SK-N-MC (cell line): Measurements from ENCODE around the gene STK26.

ENCODE experiments used
- EZH2 ChIP-seq: fragments of 200-600 bp; sonication (generic); IDR thresholded peaks from one replicate; pipeline ENCODE4 v1.6.1; 2017; ENCODE audit warnings: antibody characterized with exemption
- FOXP2 ChIP-seq: optimal IDR thresholded peaks from 2 replicates; pipeline ENCODE3; 2011; ENCODE audit warnings: mild to moderate bottlenecking, moderate library complexity; ENCODE audit not compliant: insufficient read depth; ENCODE audit errors: extremely low read length, control extremely low read depth
- POLR2AphosphoS5 ChIP-seq: IDR thresholded peaks from 2 replicates; pipeline ENCODE4 v1.6.1; 2012; ENCODE audit warnings: mild to moderate bottlenecking, low read depth, low read length, borderline replicate concordance

- TF ChIP-seq EZH2 = no peak
- no peak for TF ChIP-seq POLR2AphosphoS5
- TF ChIP-seq FOXP2 = no peak
Measured at GRCh38 chrX:132077912-132078311, 54.8 kb downstream of the STK26 start.
